GM18505 (cell line): ENCODE data around the gene S1PR1.

Experiments
- ATAC-seq: cut with Tn5 transposase; IDR thresholded peaks from one replicate; pipeline ENCODE4 v1.9.1; 2021; ENCODE audit not compliant: unreplicated experiment
- POLR2A ChIP-seq: IDR thresholded peaks from 4 replicates; pipeline ENCODE4 v1.6.1; 2011; ENCODE audit warnings: borderline replicate concordance; ENCODE audit not compliant: insufficient read depth, insufficient read length; ENCODE audit errors: extremely low read depth

S1PR1 gene

GRCh38 chr1:101285922-101286570 lies 49.2 kb downstream of the S1PR1 start:
- no peak for ATAC-seq
- no peak for TF ChIP-seq POLR2A

- peak; percentile 37 for ATAC-seq
- TF ChIP-seq POLR2A, result no peak
These were observed 51.7 kb downstream of the S1PR1 start for GRCh38 chr1:101288491-101288944.

- TF ChIP-seq POLR2A, result no peak
- ATAC-seq, result no peak
These were observed 53.5 kb downstream of the S1PR1 start for GRCh38 chr1:101290119-101290921.
